ENCODE results near the gene ISCA2.

ISCA2 gene

GRCh38 chr14:74493343-74494261 lies at the start of gene ISCA2:
ISCA2 (plus strand) TSS chr14:74493765; CDS start chr14:74493775, 10 bp downstream.
- peak; percentile 100 for DNase-seq

DNA sequence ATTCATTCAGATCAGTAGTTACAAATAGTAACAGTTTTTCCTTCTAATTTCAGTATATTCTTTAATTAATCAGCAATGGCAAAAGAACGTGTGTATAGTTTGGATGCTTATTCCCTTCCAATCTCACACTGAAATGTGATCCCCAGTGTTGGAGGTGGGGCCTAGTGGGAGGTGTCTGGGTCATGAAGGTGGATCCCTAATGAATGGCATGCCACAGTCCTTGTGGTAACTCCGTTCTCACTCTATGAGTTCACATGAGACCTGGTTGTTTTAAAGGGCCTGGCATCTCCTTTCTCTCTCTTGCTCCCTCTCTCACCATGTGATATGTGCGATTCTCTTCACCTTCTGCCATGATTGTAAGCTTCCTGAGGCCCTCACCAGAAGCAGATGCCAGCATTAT lies 48.7 kb upstream of the ISCA2 start:
- DNase-seq, result peak; percentile 51

DNA sequence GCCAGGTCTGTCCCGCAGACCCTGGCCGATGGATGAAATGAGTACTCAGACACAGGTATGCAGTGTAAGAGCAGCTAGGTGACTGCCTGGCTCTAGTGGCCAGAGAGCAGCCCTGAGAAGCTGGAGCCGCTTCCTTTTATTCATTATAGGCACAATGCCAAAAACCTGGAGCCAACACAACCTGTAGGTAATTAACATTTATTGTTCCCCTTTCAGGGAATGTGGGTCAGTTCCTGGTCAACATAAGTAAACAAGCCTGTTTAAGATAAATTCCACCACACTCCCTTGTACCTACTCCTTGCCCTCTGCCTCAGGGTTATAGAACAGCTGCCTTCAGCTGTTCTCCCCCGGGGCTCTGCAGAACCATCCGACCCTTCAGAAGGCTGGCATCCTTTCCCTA lies 39.2 kb upstream of the ISCA2 start:
- DNase-seq, result peak; percentile 0

DNA sequence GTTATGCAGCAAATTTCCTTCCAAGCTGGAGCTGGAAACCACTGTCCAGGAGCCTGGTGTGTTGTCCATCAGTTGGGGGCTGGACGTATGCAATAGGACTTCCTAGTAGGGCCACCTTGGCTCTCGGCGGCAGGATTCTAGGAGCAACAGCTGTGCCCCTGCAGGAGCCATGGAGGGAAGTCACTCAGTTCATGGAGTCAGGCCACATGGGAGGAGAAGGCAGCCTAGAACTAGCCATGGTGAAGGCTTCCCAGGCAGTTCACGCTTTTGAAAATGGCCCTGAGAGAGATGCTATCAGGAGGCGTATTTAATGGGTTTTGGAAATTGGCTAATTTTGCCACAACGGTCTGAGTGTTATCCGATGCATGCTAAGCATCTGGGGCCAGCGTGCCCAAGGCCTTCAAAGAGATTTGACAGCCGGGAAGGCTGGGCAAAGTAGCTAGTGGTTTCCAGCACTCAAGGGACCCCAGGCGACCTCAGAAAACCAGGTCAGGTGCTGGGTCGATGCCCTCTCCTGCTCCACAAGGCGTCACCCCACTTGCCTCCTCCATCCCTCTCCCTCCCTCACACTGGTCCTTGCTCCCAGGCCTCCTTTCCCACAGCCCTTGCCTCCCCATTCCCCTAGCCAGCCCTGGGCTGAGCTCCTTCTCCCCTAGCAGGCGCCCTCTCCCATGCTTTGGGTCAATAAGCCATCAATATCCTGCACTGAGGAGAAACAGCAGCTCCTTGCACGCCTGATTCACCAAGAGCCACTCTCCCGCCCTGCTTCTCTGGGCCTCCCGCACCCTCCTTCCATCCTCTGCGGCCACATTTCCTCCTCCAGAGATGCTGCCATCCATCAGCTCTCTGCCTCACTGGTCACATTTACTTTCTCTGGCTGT lies 36.6 kb upstream of the ISCA2 start:
- DNase-seq, result peak; percentile 42

DNA sequence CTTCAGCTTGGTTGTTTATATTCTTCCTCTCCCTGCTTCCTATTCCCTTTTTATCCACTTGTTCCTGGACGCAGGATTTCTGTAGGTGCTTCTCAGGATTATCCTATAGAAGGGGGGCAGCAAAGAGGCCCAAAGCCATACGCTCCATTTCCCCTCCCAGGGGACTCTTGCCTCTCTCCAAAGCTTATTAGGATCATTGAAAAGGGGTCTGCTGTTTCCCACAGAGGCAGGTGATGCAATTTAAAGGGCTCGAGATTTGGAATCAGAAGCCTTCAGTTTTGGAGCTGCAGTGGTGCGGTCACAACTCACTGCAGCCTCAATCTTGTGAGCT lies 36.0 kb upstream of the ISCA2 start:
- DNase-seq, result no peak

DNA sequence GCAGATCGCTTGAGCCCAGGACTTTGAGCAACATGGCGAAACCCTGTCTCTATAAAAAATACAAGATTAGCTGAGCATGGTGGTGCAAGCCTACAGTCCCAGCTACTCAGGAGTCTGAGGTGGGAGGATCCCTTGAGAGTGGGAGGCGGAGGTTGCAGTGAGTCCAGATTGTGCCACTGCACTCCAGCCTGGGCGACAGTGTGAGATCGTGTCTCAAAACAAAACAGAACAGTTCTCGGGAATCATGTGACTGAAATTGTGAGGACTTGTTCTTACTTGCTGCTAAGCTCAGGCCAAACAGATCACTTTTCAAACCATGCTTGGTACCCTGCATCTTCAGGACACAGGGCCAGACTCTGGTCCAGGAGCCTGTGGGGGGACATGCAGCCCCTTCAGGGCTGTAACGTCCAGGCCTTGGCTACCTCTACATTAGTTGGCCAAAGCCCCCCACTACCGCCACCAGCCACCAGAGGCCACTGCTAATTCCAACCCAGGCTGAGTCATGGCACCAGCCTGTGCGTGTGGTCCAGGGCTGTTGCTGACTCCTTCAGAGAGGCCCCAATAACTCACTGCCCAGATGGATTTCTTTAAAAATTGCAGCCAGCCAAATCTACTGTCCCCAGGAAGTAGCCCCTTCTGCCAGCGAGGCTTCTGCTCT lies 34.1 kb upstream of the ISCA2 start:
- DNase-seq, result peak; percentile 83

- DNase-seq, result no peak
These were observed 33.6 kb upstream of the ISCA2 start for GRCh38 chr14:74459976-74460375.

- DNase-seq, result no peak
These were observed 30.6 kb upstream of the ISCA2 start for GRCh38 chr14:74462993-74463392.

GRCh38 chr14:74463697-74464096 lies 29.9 kb upstream of the ISCA2 start:
- DNase-seq, result no peak

GRCh38 chr14:74464785-74465184 lies 28.8 kb upstream of the ISCA2 start:
- no peak for DNase-seq

- no peak for DNase-seq
These were observed 28.2 kb upstream of the ISCA2 start for GRCh38 chr14:74465335-74465734.

- no peak for DNase-seq
These were observed 25.1 kb upstream of the ISCA2 start for GRCh38 chr14:74468513-74468912.

DNA sequence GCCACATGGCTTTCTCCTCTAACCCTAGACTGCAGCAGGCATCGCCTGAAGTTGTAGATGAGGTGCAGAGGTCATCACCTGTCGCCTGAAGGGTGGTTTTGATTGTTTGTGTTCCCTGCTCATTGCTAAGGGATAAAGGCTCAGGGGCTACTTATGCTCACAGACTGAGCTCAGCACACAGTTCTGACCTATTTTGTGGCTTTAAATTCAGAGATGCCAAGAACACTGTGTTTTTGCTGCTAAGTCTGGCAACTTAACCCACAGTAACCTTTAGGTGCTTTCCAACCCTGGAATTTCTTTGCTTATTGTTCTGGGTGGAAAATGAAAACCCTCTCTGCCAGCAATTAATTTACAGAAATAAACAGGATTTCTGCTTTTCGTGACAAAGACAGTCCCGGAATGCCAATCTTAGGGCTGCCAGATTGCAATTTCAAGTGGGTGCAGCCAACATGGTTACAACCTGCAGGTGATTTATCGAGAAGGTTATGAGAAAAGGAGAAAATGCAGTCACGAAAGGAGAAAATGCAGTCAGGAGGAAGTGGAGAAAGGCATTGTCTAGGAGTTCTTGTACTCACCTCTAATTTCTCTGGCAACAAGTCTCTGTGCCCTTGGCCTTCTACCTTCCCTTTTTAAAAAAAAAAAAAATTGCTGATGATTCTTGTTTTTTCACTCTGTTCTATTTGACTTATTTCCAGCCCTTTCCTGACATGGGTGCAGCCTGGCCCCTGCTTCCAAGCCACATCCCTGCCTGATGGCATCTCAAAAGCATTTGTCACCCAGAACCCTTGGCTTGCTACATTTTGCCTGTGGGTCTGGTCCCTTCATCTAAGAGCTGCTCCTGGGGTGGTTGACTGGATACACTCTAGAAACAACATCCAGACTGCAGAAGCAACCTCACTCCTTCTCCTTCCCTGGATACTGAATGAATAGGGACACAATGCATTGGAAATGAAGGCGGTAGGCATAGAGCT lies 23.7 kb upstream of the ISCA2 start:
- no peak for DNase-seq

GRCh38 chr14:74472601-74473000 lies 21.0 kb upstream of the ISCA2 start:
- DNase-seq, result no peak

GRCh38 chr14:74474376-74474775 lies 19.2 kb upstream of the ISCA2 start:
- DNase-seq, result no peak

GRCh38 chr14:74475678-74476077 lies 17.9 kb upstream of the ISCA2 start:
- DNase-seq, result no peak

GRCh38 chr14:74476107-74476506 lies 17.5 kb upstream of the ISCA2 start:
- no peak for DNase-seq

DNA sequence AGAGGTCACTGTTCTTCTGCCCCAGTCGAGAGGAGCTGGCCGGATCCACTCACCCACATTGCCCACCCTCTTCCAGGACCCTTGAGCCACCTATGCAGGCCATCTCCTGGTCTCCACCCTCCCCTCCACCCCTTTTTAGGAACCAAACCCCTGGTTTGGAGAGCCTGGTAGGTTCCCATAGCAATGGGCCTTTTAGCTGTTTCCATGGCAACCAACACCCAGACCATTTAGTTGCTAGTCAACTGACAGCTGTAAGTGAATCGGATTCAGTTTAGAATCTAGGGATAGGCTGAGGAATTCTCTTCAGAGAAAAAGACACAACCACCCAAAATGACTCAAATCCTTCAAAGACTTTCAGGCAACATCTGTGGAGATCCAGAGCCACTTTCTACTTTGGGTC lies 17.0 kb upstream of the ISCA2 start:
- no peak for DNase-seq

DNA sequence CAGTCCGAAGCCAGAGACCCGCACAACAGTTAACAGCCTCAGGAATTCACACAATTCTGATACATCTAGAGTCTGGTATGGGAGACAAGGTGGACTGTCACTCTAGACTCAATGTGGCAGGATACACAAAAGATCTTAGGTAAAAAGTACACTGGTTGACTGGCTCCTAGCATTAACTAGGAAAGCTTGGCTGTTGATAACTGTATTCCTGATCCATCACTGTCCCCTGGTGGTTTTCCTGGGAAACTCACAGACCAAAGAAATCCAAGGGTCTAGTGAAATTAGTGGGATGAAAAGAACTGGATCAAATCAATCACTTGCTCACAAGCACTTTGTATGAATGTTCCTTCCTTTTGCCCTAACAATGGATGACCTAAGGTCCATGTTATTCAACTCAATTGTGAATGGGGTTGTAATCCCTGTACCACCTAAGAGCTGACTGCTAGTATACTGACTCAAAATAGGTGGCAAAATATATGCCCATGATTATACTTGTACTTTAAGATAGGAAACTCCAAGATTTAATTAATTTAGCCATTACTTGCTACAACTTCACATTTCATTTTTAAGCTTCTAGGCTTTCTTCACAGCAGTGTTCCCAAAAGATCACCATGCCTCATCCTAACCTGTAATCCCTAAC lies 14.4 kb upstream of the ISCA2 start:
- no peak for DNase-seq

- peak; percentile 94 for DNase-seq
These were observed 13.5 kb upstream of the ISCA2 start for GRCh38 chr14:74480046-74480445.

DNA sequence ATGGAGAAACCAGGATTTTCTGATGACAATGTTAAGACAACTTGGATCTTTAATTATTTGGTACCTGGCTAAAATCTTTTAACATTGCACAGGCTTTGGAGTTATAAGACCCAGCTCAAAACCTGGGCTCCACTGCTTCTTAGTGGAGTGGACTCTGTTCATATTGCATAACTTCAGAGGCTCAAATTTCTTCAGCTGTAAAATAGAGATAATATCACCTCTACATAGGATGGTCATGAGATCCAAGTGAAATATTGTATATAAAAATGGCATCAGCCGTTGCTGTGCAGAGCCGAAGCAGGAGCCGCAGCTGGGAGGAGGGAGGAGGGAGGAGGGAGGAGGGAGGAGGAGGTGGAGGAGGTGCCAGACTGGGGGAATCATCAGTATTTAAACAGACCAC lies 11.0 kb upstream of the ISCA2 start:
- DNase-seq, result no peak

DNA sequence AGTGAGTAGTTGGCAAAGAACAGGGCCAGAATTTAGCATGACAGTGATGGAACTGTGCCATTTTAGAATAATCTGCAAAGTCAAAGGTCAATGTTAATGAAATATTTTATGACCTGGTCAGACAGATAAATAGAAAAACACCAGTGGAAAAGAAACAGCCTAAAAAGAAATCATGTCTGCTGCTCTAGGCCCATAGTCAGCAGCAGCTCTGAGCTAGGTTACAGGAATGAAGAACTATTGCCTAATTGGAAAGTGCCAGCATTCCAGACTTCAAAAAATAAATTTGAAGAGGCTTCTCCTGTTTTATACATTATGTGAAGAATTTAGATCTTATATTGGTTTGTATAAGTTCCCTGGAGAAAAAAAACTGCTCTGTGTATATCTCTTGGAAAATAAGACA lies 10.2 kb upstream of the ISCA2 start:
- DNase-seq, result no peak
